Measurements from ENCODE around the gene JSRP1.

DNA sequence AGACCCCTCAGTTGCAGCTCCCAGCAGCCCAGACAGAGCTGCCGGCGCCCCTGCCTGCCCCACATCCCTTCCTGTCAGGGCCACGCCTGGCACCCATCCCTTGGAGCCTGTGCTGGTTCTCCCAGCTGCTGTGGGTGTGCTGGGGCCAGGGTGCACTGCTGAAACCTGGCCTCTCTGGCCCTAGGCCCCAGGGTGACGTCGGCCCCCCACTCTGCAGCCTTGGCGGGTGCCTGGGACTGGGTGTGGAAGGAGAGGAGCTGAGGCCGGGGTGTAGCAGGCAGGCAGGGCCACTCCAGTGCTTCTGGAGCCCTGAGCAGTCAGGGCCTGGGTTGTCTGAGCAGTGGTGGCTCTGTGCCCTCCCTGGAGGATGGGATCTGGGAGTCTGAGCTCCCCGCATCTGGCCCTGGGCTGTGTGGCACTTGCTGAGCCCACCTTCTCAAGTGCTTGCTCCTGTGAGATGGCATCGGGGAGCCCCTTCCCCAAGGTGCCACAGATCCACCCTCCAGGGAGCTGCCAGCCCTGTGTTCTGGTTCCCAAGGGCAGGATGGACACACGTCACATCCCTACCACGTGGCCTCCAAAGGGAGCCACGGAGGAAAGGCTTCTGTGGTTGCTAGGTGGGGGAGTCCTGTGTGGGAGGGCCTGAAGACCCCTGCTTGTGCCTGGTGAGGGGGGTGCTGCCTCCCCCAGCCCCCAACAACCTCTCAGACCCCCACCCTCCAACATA lies 25.2 kb downstream of the JSRP1 start:
- no peak for TF ChIP-seq MAX (IDR thresholded peaks at IDR 0.05)
- TF ChIP-seq, protein P1, sequence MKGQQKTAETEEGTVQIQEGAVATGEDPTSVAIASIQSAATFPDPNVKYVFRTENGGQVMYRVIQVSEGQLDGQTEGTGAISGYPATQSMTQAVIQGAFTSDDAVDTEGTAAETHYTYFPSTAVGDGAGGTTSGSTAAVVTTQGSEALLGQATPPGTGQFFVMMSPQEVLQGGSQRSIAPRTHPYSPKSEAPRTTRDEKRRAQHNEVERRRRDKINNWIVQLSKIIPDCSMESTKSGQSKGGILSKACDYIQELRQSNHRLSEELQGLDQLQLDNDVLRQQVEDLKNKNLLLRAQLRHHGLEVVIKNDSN (IDR thresholded peaks at IDR 0.05) = no peak

Data from Ishikawa (cell line).